HepG2 (cell line): ENCODE data around the gene PRR27. TPM values are rescaled to one million over a fixed set of nuclear protein-coding genes. Genes with fewer than 3 reads are reported as not detected.

Source experiments
- ATAC-seq: fragments of 200-7000 bp; cut with Tn5 transposase; 3 replicates; pipeline ENCODE4 v1.9.1; 2020; ENCODE audit warnings: mild to moderate bottlenecking, moderate library complexity
- BruUV-seq: library from RNA; stranded (reverse); fragments of 400-500 nt; replicated peaks from 2 replicates; lab custom pipeline; 2021; lab: Mats Ljungman, UMichigan
- CTCF ChIA-PET: fragments of 300-600 bp; formaldehyde crosslinking; extraction: SDS; loops from one replicate; lab custom pipeline; 2021; ENCODE audit warnings: low total read pairs, inconsistent platforms, low intra/inter-chr PET ratio; lab: Yijun Ruan, JAX
- POLR2A ChIA-PET: fragments of 350-600 bp; sonication (Branson Sonifier 250); formaldehyde crosslinking; loops from one replicate; lab custom pipeline; 2020; ENCODE audit warnings: antibody characterized with exemption, inconsistent platforms; lab: Yijun Ruan, JAX
- DNase-seq: peaks from one replicate; pipeline ENCODE4 v3.0.0-alpha.2; 2015; ENCODE audit warnings: low spot score
- FAIRE-seq: peaks from 3 replicates; lab custom pipeline; 2011; peaks lifted over from hg19 to GRCh38; lab: Jason Lieb, UNC
- H2AFZ ChIP-seq: one replicate; pipeline ENCODE4 v1.6.1; 2011; ENCODE audit warnings: low read length, inconsistent platforms
- H3K27ac ChIP-seq: fragments of 300-600 bp; 3 replicates; pipeline ENCODE4 v1.8.0; 2011; ENCODE audit warnings: mixed run types, mild to moderate bottlenecking, mixed read lengths, low read length, inconsistent platforms; ENCODE audit not compliant: insufficient read depth; ENCODE audit errors: extremely low read length
- H3K27me3 ChIP-seq, 2 experiments: fragments of 200-600 bp in 1 of 2; 2 replicates in 1 of 2; 3 replicates in 1 of 2; pipeline versions ENCODE4 v1.6.0 to v1.8.0; 2011; ENCODE audit warnings: low read length in 2 of 2, mild to moderate bottlenecking in 2 of 2, moderate library complexity in 2 of 2, inconsistent platforms in 1 of 2; ENCODE audit not compliant: insufficient read depth in 2 of 2, control insufficient read depth in 1 of 2
- H3K36me3 ChIP-seq, 2 experiments: fragments of 200-600 bp in 1 of 2; replicated peaks in 1 of 2; 2 replicates in 1 of 2; 3 replicates in 1 of 2; pipeline versions ENCODE4 v1.5.1 to v1.8.0; 2011; ENCODE audit warnings: low read length in 2 of 2, inconsistent platforms in 1 of 2; ENCODE audit not compliant: insufficient read depth in 2 of 2, control insufficient read depth in 1 of 2
- H3K4me1 ChIP-seq: 2 replicates; pipeline ENCODE4 v1.5.1; 2012; ENCODE audit warnings: low read length, inconsistent platforms; ENCODE audit not compliant: insufficient read depth
- H3K4me2 ChIP-seq: 2 replicates; pipeline ENCODE4 v1.6.0; 2011; ENCODE audit warnings: low read depth, low read length, inconsistent platforms
- H3K4me3 ChIP-seq, 3 experiments: fragments of 200-600 bp in 1 of 3; sonication (generic), shearing (Covaris generic) in 1 of 3; replicated peaks in 1 of 3; 2 replicates each; pipeline ENCODE4 v1.5.1; 2011 to 2016; ENCODE audit warnings: low read length in 3 of 3, inconsistent platforms in 2 of 3, low read depth in 2 of 3, mild to moderate bottlenecking in 2 of 3, control low read depth in 1 of 3, mixed read lengths in 1 of 3; ENCODE audit not compliant: insufficient read depth in 1 of 3
- H3K79me2 ChIP-seq: one replicate; pipeline ENCODE4 v1.6.1; 2011; ENCODE audit warnings: low read length, inconsistent platforms; ENCODE audit not compliant: insufficient read depth
- H3K9ac ChIP-seq: 2 replicates; pipeline ENCODE4 v1.6.0; 2011; ENCODE audit warnings: mild to moderate bottlenecking, low read depth, low read length, inconsistent platforms; ENCODE audit not compliant: insufficient read depth
- H3K9me3 ChIP-seq: 2 replicates; pipeline ENCODE4 v1.5.1; 2012; ENCODE audit warnings: mild to moderate bottlenecking, low read length
- H4K20me1 ChIP-seq: 2 replicates; pipeline ENCODE4 v1.6.0; 2011; ENCODE audit warnings: inconsistent platforms, mild to moderate bottlenecking, low read length, moderate library complexity; ENCODE audit not compliant: insufficient read depth
- ATF3 ChIP-seq: sonication (generic); formaldehyde crosslinking; IDR thresholded peaks from 2 replicates; pipeline ENCODE4 v1.4.0; 2020; ENCODE audit warnings: missing genetic modification reagents
- CCDC6 ChIP-seq: sonication (generic); formaldehyde crosslinking; IDR thresholded peaks from 2 replicates; pipeline ENCODE4 v1.8.1; 2022; ENCODE audit warnings: mild to moderate bottlenecking, missing genetic modification reagents, moderate library complexity
- ELF3 ChIP-seq: IDR thresholded peaks from 2 replicates; pipeline ENCODE4 v1.6.1; 2016; ENCODE audit warnings: missing genetic modification reagents, missing compliant biosample characterization
- ETV5 ChIP-seq: IDR thresholded peaks from 2 replicates; pipeline ENCODE4 v1.6.1; 2018; ENCODE audit warnings: missing biosample characterization, missing genetic modification reagents, inconsistent platforms, borderline replicate concordance
- GZF1 ChIP-seq: sonication (generic); formaldehyde crosslinking; IDR thresholded peaks from 2 replicates; pipeline ENCODE4 v1.5.1; 2020; ENCODE audit warnings: mild to moderate bottlenecking, missing genetic modification reagents
- HOMEZ ChIP-seq: IDR thresholded peaks from 2 replicates; pipeline ENCODE4 v1.6.1; 2016; ENCODE audit warnings: low read depth
- HOXA7 ChIP-seq: sonication (generic); formaldehyde crosslinking; IDR thresholded peaks from 2 replicates; pipeline ENCODE4 v1.8.1; 2022; ENCODE audit warnings: mild to moderate bottlenecking, missing genetic modification reagents, moderate library complexity
- IRF1 ChIP-seq: sonication (generic); formaldehyde crosslinking; IDR thresholded peaks from 2 replicates; pipeline ENCODE4 v1.4.0; 2020; ENCODE audit warnings: low read depth, mild to moderate bottlenecking, missing genetic modification reagents
- JDP2 ChIP-seq: sonication (generic); formaldehyde crosslinking; IDR thresholded peaks from 2 replicates; pipeline ENCODE4 v1.8.1; 2022; ENCODE audit warnings: missing genetic modification reagents, borderline replicate concordance
- RFXANK ChIP-seq: IDR thresholded peaks from 2 replicates; pipeline ENCODE4 v1.6.1; 2016
- RXRB ChIP-seq: IDR thresholded peaks from 2 replicates; pipeline ENCODE4 v1.6.1; 2016; ENCODE audit warnings: borderline replicate concordance, missing genetic modification reagents, missing compliant biosample characterization
- SCMH1 ChIP-seq: sonication (generic); formaldehyde crosslinking; IDR thresholded peaks from 2 replicates; pipeline ENCODE4 v1.9.0; 2021; ENCODE audit warnings: missing genetic modification reagents, mild to moderate bottlenecking, borderline replicate concordance
- SPEN ChIP-seq: sonication (generic); formaldehyde crosslinking; IDR thresholded peaks from 2 replicates; pipeline ENCODE4 v1.5.1; 2020; ENCODE audit warnings: low read depth, mild to moderate bottlenecking, missing genetic modification reagents
- YEATS2 ChIP-seq: sonication (generic); formaldehyde crosslinking; IDR thresholded peaks from 2 replicates; pipeline ENCODE4 v1.4.0; 2020; ENCODE audit warnings: missing genetic modification reagents, borderline replicate concordance
- YY1 ChIP-seq: IDR thresholded peaks from 2 replicates; pipeline ENCODE4 v1.6.1; 2011; ENCODE audit warnings: low read length, low read depth, moderate library complexity, mild to moderate bottlenecking; ENCODE audit not compliant: insufficient read depth, insufficient replicate concordance
- ZNF136 ChIP-seq: sonication (generic); formaldehyde crosslinking; IDR thresholded peaks from 2 replicates; pipeline ENCODE4 v1.8.1; 2022; ENCODE audit warnings: low read depth, mild to moderate bottlenecking, moderate library complexity, missing genetic modification reagents
- ZNF20 ChIP-seq: sonication (generic); formaldehyde crosslinking; IDR thresholded peaks from 2 replicates; pipeline ENCODE4 v1.4.0; 2020; ENCODE audit warnings: mild to moderate bottlenecking, moderate library complexity, missing genetic modification reagents
- ZNF234 ChIP-seq: sonication (generic); formaldehyde crosslinking; conservative IDR thresholded peaks from 2 replicates; pipeline ENCODE4 v1.5.1; 2020; ENCODE audit warnings: mild to moderate bottlenecking, missing genetic modification reagents
- ZNF296 ChIP-seq: sonication (generic); formaldehyde crosslinking; conservative IDR thresholded peaks from 2 replicates; pipeline ENCODE4 v1.5.0; 2020; ENCODE audit warnings: mild to moderate bottlenecking, missing genetic modification reagents
- ZNF672 ChIP-seq: sonication (generic); formaldehyde crosslinking; IDR thresholded peaks from 2 replicates; pipeline ENCODE4 v1.8.1; 2022; ENCODE audit warnings: missing genetic modification reagents
- in situ Hi-C: cut with HindIII; loops from 2 replicates; pipeline ENCODE4 v1.10.0; 2017; ENCODE audit warnings: low pct_unique_long_range_greater_than_20kb; ENCODE audit not compliant: extremely low pct_ligation_motif_present
- intact Hi-C: fragments of 100-400 bp; cut with micrococcal nuclease; formaldehyde crosslinking; loops from one replicate; pipeline ENCODE4 v1.10.0; 2022; ENCODE audit not compliant: unreplicated experiment
- polyA plus RNA-seq, 8 experiments: library from polyadenylated mRNA; depleted of rRNA in 3 of 8; stranded (reverse) in 7 of 8; unstranded in 1 of 8; fragments of >200 nt; fragmentation: Illumina TruSeq in 4 of 8; extraction: Trizol in 4 of 8; gene quantifications; 2 replicates each; pipeline versions ENCODE4 v1.2.1 to v1.2.3, GENCODE V29; 2011 to 2016; ENCODE audit warnings: low read depth in 4 of 8, missing spikeins in 1 of 8, mixed read lengths in 1 of 8; ENCODE audit not compliant: insufficient read depth in 1 of 8
- total RNA-seq, 5 experiments: library from RNA; depleted of rRNA; stranded (reverse); fragments of >200 nt; fragmentation: Illumina TruSeq; extraction: Trizol; gene quantifications; 2 replicates each; pipeline ENCODE4 v1.2.3, GENCODE V29; 2016; ENCODE audit warnings: low read depth in 1 of 5

PRR27 gene
- total and polyA plus RNA-seq, 2 of the 13 experiments (the other 11 are each of a cell fraction or from before 2014, with no cell fraction given) = not detected

- TF ChIP-seq ELF3 (no peak), CCDC6 (CRISPR knock-in tag) (no peak)
Observed at GRCh38 chr4:70153937-70154336, at the start of gene PRR27 (continued).

- in situ Hi-C loops (no loop called here), intact Hi-C loops (no loop called here)
- no peak overlapping the region for H2AFZ ChIP-seq
- H3K4me1 ChIP-seq = 0 out of 2 replicates have a peak, but pooled peaks cover 5% of the 10 kb centered on the region
- DNase-seq (no peak), ATAC-seq (no peak), FAIRE-seq (no peak)
- no peak overlapping the region for H3K4me3 ChIP-seq
- H3K36me3 ChIP-seq = no peaks in the 10 kb centered on the region
- no peaks in the 10 kb centered on the region for H3K9me3 ChIP-seq
- no TSS peak for BruUV-seq
- no peak overlapping the region for H3K4me2 ChIP-seq
- TF ChIP-seq YEATS2 (CRISPR knock-in tag) (no peak), ZNF296 (CRISPR knock-in tag) (no peak), HOMEZ (CRISPR knock-in tag) (no peak), GZF1 (CRISPR knock-in tag) (no peak), ZNF234 (CRISPR knock-in tag) (no peak), ZNF672 (CRISPR knock-in tag) (no peak), RFXANK (CRISPR knock-in tag) (no peak), SCMH1 (no peak), RXRB (CRISPR knock-in tag) (no peak), ZNF20 (CRISPR knock-in tag) (no peak), YY1 (no peak), ZNF136 (CRISPR knock-in tag) (no peak), ATF3 (CRISPR knock-in tag) (no peak), HOXA7 (CRISPR knock-in tag) (no peak), ETV5 (CRISPR knock-in tag) (no peak), JDP2 (no peak), IRF1 (no peak), SPEN (CRISPR knock-in tag) (no peak)
- H3K9ac ChIP-seq = no peak overlapping the region
- no peaks in the 10 kb centered on the region for H3K79me2 ChIP-seq
- H4K20me1 ChIP-seq = no peaks in the 10 kb centered on the region
- H3K27me3 ChIP-seq = no peaks in the 10 kb centered on the region
- ChIA-PET POLR2A (no interaction called here), CTCF (no interaction called here)
- H3K27ac ChIP-seq = no peak overlapping the region
Observed at GRCh38 chr4:70110917-70111316, 43.1 kb upstream of the PRR27 start.
